Astrocyte (in vitro differentiated cells and primary cell): ENCODE results near the gene KCNJ18. TPM values are rescaled to one million over a fixed set of nuclear protein-coding genes. Genes with fewer than 3 reads are reported as not detected.

Source experiments
- DNase-seq: peaks from one replicate; pipeline ENCODE4 v3.0.0-alpha.2; 2010; ENCODE audit warnings: low read depth
- FAIRE-seq: peaks from 2 replicates; lab custom pipeline; 2011; peaks lifted over from hg19 to GRCh38; lab: Jason Lieb, UNC
- H2AFZ ChIP-seq: 2 replicates; pipeline ENCODE4 v1.6.0; 2012; ENCODE audit warnings: low read depth, low read length, inconsistent platforms
- H3K27ac ChIP-seq: 2 replicates; pipeline ENCODE4 v1.5.1; 2011; ENCODE audit warnings: low read depth, low read length, inconsistent platforms
- H3K27me3 ChIP-seq: 2 replicates; pipeline ENCODE4 v1.6.0; 2011; ENCODE audit warnings: low read length, inconsistent platforms; ENCODE audit not compliant: insufficient read depth
- H3K36me3 ChIP-seq: 2 replicates; pipeline ENCODE4 v1.5.1; 2011; ENCODE audit warnings: low read length, inconsistent platforms; ENCODE audit not compliant: insufficient read depth
- H3K4me1 ChIP-seq: 2 replicates; pipeline ENCODE4 v1.5.1; 2011; ENCODE audit warnings: low read length, inconsistent platforms; ENCODE audit not compliant: insufficient read depth
- H3K4me2 ChIP-seq: 2 replicates; pipeline ENCODE4 v1.6.0; 2012; ENCODE audit warnings: low read length, inconsistent platforms
- H3K4me3 ChIP-seq: 2 replicates; pipeline ENCODE4 v1.5.1; 2011; ENCODE audit warnings: low read depth, mild to moderate bottlenecking, low read length, inconsistent platforms; ENCODE audit not compliant: insufficient read depth
- H3K79me2 ChIP-seq: 2 replicates; pipeline ENCODE4 v1.6.0; 2012; ENCODE audit warnings: mild to moderate bottlenecking, low read length, inconsistent platforms; ENCODE audit not compliant: insufficient read depth
- H3K9ac ChIP-seq: 2 replicates; pipeline ENCODE4 v1.6.0; 2012; ENCODE audit warnings: mild to moderate bottlenecking, low read length, inconsistent platforms
- H3K9me3 ChIP-seq: 2 replicates; pipeline ENCODE4 v1.5.1; 2012; ENCODE audit warnings: low read depth, mild to moderate bottlenecking, low read length, inconsistent platforms; ENCODE audit not compliant: insufficient read depth
- H4K20me1 ChIP-seq: 2 replicates; pipeline ENCODE4 v1.6.0; 2012; ENCODE audit warnings: low read length, inconsistent platforms; ENCODE audit not compliant: insufficient read depth
- H3K27ac Mint-ChIP-seq: one replicate; pipeline ENCODE4 v1.8.0; 2021; ENCODE audit warnings: mild to moderate bottlenecking, mixed read lengths; ENCODE audit not compliant: unreplicated experiment
- H3K27me3 Mint-ChIP-seq: one replicate; pipeline ENCODE4 v1.8.0; 2021; ENCODE audit warnings: low read depth, mixed read lengths; ENCODE audit not compliant: unreplicated experiment
- H3K36me3 Mint-ChIP-seq: one replicate; pipeline ENCODE4 v1.8.0; 2021; ENCODE audit warnings: low read depth, mixed read lengths; ENCODE audit not compliant: unreplicated experiment
- H3K4me1 Mint-ChIP-seq: one replicate; pipeline ENCODE4 v1.8.0; 2021; ENCODE audit warnings: low read depth, mixed read lengths; ENCODE audit not compliant: unreplicated experiment
- H3K4me3 Mint-ChIP-seq: one replicate; pipeline ENCODE4 v1.8.0; 2021; ENCODE audit warnings: mild to moderate bottlenecking, moderate library complexity, mixed read lengths; ENCODE audit not compliant: unreplicated experiment
- H3K9me3 Mint-ChIP-seq: one replicate; pipeline ENCODE4 v1.8.0; 2021; ENCODE audit warnings: mild to moderate bottlenecking, mixed read lengths; ENCODE audit not compliant: unreplicated experiment
- EZH2 ChIP-seq: IDR thresholded peaks from 2 replicates; pipeline ENCODE4 v1.6.1; 2012; ENCODE audit warnings: mild to moderate bottlenecking, low read length, inconsistent platforms; ENCODE audit not compliant: insufficient read depth
- total RNA-seq: library from RNA; stranded (reverse); gene quantifications from 2 replicates; pipeline ENCODE4 v1.2.1, GENCODE V29; 2021
- TF ChIP-seq, protein P1 (sequence below): IDR thresholded peaks from 2 replicates; pipeline ENCODE4 v1.5.1; 2011; ENCODE audit warnings: low read depth, mild to moderate bottlenecking, inconsistent platforms, low read length, moderate library complexity; ENCODE audit not compliant: insufficient read depth

Gene KCNJ18
- total RNA-seq, 1 donor from 2014 or later = not detected

DNA sequence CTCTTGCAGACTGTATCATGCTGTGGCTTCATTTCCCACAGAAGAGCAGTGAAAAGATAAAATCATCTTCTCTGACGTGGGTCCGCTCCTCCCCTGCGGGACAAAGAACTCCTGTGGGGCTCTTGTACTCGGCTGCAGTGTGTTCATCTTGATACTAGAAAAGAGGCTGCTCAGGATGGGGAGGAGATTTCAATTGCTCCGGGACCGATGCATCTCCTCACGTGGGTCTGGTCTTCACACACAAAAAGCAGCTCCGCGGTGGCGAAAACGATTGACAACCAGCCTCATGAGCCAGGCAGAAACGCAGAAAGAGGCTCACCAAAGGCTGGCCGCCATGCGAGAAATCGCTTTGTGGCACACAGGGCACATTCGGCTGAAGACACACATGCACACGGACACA lies 14.4 kb upstream of the KCNJ18 start:
- peaks cover 40% of the 10 kb centered on the region for H3K9me3 Mint-ChIP-seq
- H3K36me3 ChIP-seq = no peaks in the 10 kb centered on the region
- H3K4me1 Mint-ChIP-seq = no peaks in the 10 kb centered on the region
- no peak overlapping the region for H3K27ac Mint-ChIP-seq
- no peak overlapping the region for H3K9ac ChIP-seq
- H3K4me3 ChIP-seq = no peak overlapping the region
- DNase-seq (no peak), FAIRE-seq (no peak)
- no peak for TF ChIP-seq EZH2
- TF ChIP-seq, protein P1, sequence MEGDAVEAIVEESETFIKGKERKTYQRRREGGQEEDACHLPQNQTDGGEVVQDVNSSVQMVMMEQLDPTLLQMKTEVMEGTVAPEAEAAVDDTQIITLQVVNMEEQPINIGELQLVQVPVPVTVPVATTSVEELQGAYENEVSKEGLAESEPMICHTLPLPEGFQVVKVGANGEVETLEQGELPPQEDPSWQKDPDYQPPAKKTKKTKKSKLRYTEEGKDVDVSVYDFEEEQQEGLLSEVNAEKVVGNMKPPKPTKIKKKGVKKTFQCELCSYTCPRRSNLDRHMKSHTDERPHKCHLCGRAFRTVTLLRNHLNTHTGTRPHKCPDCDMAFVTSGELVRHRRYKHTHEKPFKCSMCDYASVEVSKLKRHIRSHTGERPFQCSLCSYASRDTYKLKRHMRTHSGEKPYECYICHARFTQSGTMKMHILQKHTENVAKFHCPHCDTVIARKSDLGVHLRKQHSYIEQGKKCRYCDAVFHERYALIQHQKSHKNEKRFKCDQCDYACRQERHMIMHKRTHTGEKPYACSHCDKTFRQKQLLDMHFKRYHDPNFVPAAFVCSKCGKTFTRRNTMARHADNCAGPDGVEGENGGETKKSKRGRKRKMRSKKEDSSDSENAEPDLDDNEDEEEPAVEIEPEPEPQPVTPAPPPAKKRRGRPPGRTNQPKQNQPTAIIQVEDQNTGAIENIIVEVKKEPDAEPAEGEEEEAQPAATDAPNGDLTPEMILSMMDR = no peak
- no peak overlapping the region for H3K4me2 ChIP-seq
- H3K27ac ChIP-seq = no peak overlapping the region
- no peak overlapping the region for H3K4me3 Mint-ChIP-seq
- no peaks in the 10 kb centered on the region for H3K79me2 ChIP-seq
- no peak overlapping the region for H2AFZ ChIP-seq
- H3K27me3 Mint-ChIP-seq = no peaks in the 10 kb centered on the region
- peaks cover 23% of the 10 kb centered on the region for H3K9me3 ChIP-seq
- no peaks in the 10 kb centered on the region for H3K27me3 ChIP-seq
- H3K36me3 Mint-ChIP-seq = peaks cover 2% of the 10 kb centered on the region
- no peaks in the 10 kb centered on the region for H3K4me1 ChIP-seq
- H4K20me1 ChIP-seq = no peaks in the 10 kb centered on the region

DNA sequence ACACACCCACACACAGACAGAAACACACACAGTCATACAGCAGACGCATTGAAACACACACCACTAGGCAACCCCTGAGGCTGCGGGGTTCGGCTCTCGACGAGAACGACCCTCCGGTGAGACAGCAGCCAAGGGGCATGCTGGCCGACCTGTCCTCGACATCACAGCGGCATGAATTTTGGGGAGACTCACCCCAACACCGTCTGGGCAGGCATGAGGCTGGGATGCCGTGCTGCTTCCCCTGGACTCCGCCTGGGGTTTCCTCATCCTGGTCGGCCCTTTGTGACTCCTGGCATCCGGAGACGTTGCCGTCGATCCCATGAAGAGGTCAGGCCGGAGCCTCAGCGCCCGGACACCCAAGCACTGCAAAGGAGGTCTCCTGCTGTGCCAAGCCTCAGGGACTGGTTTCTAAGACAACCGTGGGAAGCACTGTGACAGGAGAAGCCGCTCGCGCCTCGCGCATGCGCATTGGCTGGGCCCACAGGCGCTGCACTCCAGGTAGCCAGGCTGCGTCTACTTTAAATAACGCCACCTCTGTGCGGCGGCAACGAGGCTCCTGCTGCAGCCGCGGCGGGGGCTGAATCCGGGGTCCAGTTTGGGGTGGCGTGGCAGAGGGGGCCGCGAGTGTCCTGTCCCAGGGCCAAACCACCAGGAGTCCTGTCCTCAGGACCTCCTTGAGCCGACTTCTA lies 13.8 kb upstream of the KCNJ18 start:
- DNase-seq = no peak
- H3K9ac ChIP-seq = no peak overlapping the region
- H3K4me2 ChIP-seq = no peak overlapping the region
- H3K4me3 ChIP-seq = no peak overlapping the region
- no peak overlapping the region for H3K27ac ChIP-seq
- H3K79me2 ChIP-seq = no peaks in the 10 kb centered on the region
- H3K27me3 Mint-ChIP-seq = no peaks in the 10 kb centered on the region
- no peaks in the 10 kb centered on the region for H3K4me1 ChIP-seq
- FAIRE-seq = no peak
- H3K36me3 ChIP-seq = no peaks in the 10 kb centered on the region
- H3K9me3 Mint-ChIP-seq = peaks cover 35% of the 10 kb centered on the region
- peaks cover 23% of the 10 kb centered on the region for H3K9me3 ChIP-seq
- H3K4me3 Mint-ChIP-seq = no peak overlapping the region
- TF ChIP-seq, protein P1 = no peak
- TF ChIP-seq EZH2 = no peak
- no peaks in the 10 kb centered on the region for H4K20me1 ChIP-seq
- no peak overlapping the region for H3K27ac Mint-ChIP-seq
- no peaks in the 10 kb centered on the region for H3K4me1 Mint-ChIP-seq
- H3K27me3 ChIP-seq = no peaks in the 10 kb centered on the region
- H2AFZ ChIP-seq = no peak overlapping the region
- H3K36me3 Mint-ChIP-seq = peaks cover 2% of the 10 kb centered on the region
